BJ (cell line): ENCODE data around the gene ASCL5. TPM values are rescaled to one million over a fixed set of nuclear protein-coding genes. Genes with fewer than 3 reads are reported as not detected.

Source experiments
- CTCF ChIA-PET: fragments of 350-600 bp; formaldehyde crosslinking; extraction: SDS; loops from one replicate; lab custom pipeline; 2021; ENCODE audit warnings: antibody characterized with exemption, inconsistent platforms; lab: Yijun Ruan, JAX
- POLR2A ChIA-PET: fragments of 300-600 bp; sonication (Branson Sonifier 250); formaldehyde crosslinking; extraction: SDS; loops from one replicate; lab custom pipeline; 2021; ENCODE audit warnings: antibody characterized with exemption; lab: Charles Lee
- DNase-seq: peaks from one replicate; pipeline ENCODE4 v3.0.0-alpha.2; 2011; ENCODE audit warnings: low read depth
- H3K27me3 ChIP-seq: 2 replicates; pipeline ENCODE4 v1.6.0; 2011; ENCODE audit warnings: low read length; ENCODE audit not compliant: control insufficient read depth, insufficient read depth
- H3K36me3 ChIP-seq: 2 replicates; pipeline ENCODE4 v1.5.1; 2011; ENCODE audit warnings: low read length; ENCODE audit not compliant: control insufficient read depth, insufficient read depth
- H3K4me3 ChIP-seq: 2 replicates; pipeline ENCODE4 v1.5.1; 2011; ENCODE audit warnings: low read depth, mild to moderate bottlenecking, control low read depth, low read length
- CTCF ChIP-seq: IDR thresholded peaks from 2 replicates; pipeline ENCODE4 v1.5.1; 2011; ENCODE audit warnings: low read depth, mild to moderate bottlenecking, control low read depth, inconsistent platforms, low read length, moderate library complexity; ENCODE audit not compliant: insufficient read depth
- polyA plus RNA-seq: library from polyadenylated mRNA; depleted of rRNA; stranded (reverse); fragments of >200 nt; gene quantifications from 2 replicates; pipeline ENCODE4 v1.2.3, GENCODE V29; 2011

The ASCL5 gene
- polyA plus RNA-seq, 1 experiment: 0.06 TPM

GRCh38 chr1:201145816-201146215, 18.8 kb upstream of the ASCL5 start:
- H3K4me3 ChIP-seq: no peak overlapping the region
- DNase-seq: no peak
- H3K27me3 ChIP-seq: no peaks in the 10 kb centered on the region
- TF ChIP-seq CTCF: no peak
- POLR2A ChIA-PET: no interaction called here
- CTCF ChIA-PET: interaction anchor here (1.0 to 4.2 kb wide), 2 partner anchors 8 to 39 kb away, joined by 3 to 12 read pairs; no protein-coding TSS in a partner anchor
- peaks cover 38% of the 10 kb centered on the region for H3K36me3 ChIP-seq

DNA sequence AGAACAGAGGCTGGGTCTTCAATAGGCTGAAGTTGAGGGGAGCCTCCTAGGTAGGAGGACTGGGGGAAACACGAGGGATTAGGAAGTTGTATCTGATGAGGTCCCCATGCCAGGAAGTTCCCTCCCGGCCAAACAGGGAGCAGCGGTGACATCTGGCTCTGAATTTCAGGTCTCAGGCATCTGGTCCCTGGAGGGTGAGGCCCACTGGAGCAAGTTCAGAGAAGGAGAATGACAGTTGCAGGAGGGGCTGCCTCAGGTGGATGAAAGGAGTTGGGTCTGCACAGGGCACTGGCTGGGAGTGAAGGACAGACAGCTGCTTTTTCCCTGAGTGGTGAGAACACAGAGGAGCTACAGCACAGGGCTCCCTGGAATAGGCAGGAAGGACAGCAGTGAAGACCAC, 18.1 kb upstream of the ASCL5 start:
- Histone ChIP-seq H3K4me3 (no peak overlapping the region), H3K27me3 (no peaks in the 10 kb centered on the region), H3K36me3 (peaks cover 37% of the 10 kb centered on the region)
- ChIA-PET CTCF (interaction anchor here (1.0 kb wide), 1 partner anchor 39 kb away, joined by 3 read pairs; no protein-coding TSS in a partner anchor), POLR2A (no interaction called here)
- no peak for TF ChIP-seq CTCF
- DNase-seq: no peak

DNA sequence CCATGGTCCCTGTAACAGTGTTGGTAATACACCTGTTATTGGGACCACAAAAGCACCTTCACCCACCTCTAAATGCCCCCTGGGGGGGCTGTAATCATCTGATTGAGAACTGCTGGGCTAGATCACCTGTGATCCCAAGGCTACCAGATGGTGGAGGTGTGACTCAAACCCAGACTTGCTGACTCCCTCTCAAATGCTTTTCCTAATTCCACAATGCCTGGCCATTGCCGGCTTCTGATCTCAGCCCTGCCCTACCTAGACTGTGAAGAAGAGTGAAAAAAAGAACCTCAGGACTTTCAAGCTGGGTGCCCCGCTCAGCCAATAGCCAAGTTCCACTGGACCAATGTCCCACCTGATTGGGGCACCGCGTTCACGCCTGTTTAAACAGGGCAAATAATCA, 17.7 kb upstream of the ASCL5 start:
- no peaks in the 10 kb centered on the region for H3K27me3 ChIP-seq
- H3K4me3 ChIP-seq: no peak overlapping the region
- CTCF ChIA-PET: no interaction called here
- POLR2A ChIA-PET: no interaction called here
- peaks cover 37% of the 10 kb centered on the region for H3K36me3 ChIP-seq
- no peak for DNase-seq
- no peak for TF ChIP-seq CTCF

GRCh38 chr1:201143726-201144635, 17.0 kb upstream of the ASCL5 start:
- no peak for TF ChIP-seq CTCF
- CTCF ChIA-PET: no interaction called here
- DNase-seq: no peak
- Histone ChIP-seq H3K4me3 (no peak overlapping the region), H3K27me3 (no peaks in the 10 kb centered on the region), H3K36me3 (peaks cover 38% of the 10 kb centered on the region)
- POLR2A ChIA-PET: no interaction called here

GRCh38 chr1:201142849-201143725, 16.1 kb upstream of the ASCL5 start:
- Histone ChIP-seq H3K36me3 (peaks cover 34% of the 10 kb centered on the region), H3K27me3 (no peaks in the 10 kb centered on the region), H3K4me3 (no peak overlapping the region)
- CTCF ChIA-PET: interaction anchor here (0.8 to 1.6 kb wide), 3 partner anchors 8 to 41 kb away, joined by 3 to 7 read pairs (median 3); no protein-coding TSS in a partner anchor
- POLR2A ChIA-PET: no interaction called here
- peak; percentile 15; the same call in 1 of the 2 replicates for TF ChIP-seq CTCF
- DNase-seq: no peak
